Activated CD4-positive, CD25-positive, alpha-beta regulatory T cell treated with anti-CD3 and anti-CD28 coated beads, Interleukin-2, amount 50 U/mL, for 24 hours (primary cell): ENCODE measurements around the gene MRPS34.

Experiments used
- ATAC-seq, 2 donors: fragments of 150-1000 bp; cut with Tn5 transposase; one replicate each; pipeline ENCODE4 v1.10.0; 2021; ENCODE audit warnings: mild to moderate bottlenecking in 1 of 2, moderate library complexity in 1 of 2

The MRPS34 gene

GRCh38 chr16:1781254-1781653, 8.3 kb upstream of the MRPS34 start:
- no peak for ATAC-seq

GRCh38 chr16:1780677-1781072, 7.7 kb upstream of the MRPS34 start:
- ATAC-seq: no peak

GRCh38 chr16:1779741-1780676, 7.1 kb upstream of the MRPS34 start:
- ATAC-seq: no peak

GRCh38 chr16:1779234-1779701, 6.3 kb upstream of the MRPS34 start:
- no peak for ATAC-seq

- ATAC-seq: no peak
These were observed 5.6 kb upstream of the MRPS34 start for GRCh38 chr16:1778200-1779179.

GRCh38 chr16:1777375-1778199, 4.7 kb upstream of the MRPS34 start:
- ATAC-seq: no peak

- ATAC-seq: no peak
These were observed 4.0 kb upstream of the MRPS34 start for GRCh38 chr16:1776991-1777374.

GRCh38 chr16:1776672-1776955, 3.7 kb upstream of the MRPS34 start:
- no peak for ATAC-seq

GRCh38 chr16:1775846-1776671, 3.1 kb upstream of the MRPS34 start:
- ATAC-seq: no peak

GRCh38 chr16:1775006-1775845, 2.3 kb upstream of the MRPS34 start:
- no peak for ATAC-seq

- ATAC-seq: no peak
These were observed 1.5 kb upstream of the MRPS34 start for GRCh38 chr16:1774448-1774780.

- no peak for ATAC-seq
These were observed 941 bp upstream of the MRPS34 start for GRCh38 chr16:1773703-1774447.

GRCh38 chr16:1772362-1772907, 499 bp downstream of the MRPS34 start, which contains the start of gene EME2:
TSS of gene EME2 (plus strand) at chr16:1772810. CDS start at chr16:1773228, 418 bp downstream.
- ATAC-seq: peak; percentile 22

GRCh38 chr16:1771864-1772361, 1.0 kb downstream of the MRPS34 start:
- no peak for ATAC-seq

GRCh38 chr16:1771188-1771863, 1.6 kb downstream of the MRPS34 start, which contains the start of gene NME3:
TSS of gene NME3 (minus strand) at chr16:1771543. CDS start at chr16:1771534, 9 bp downstream.
- ATAC-seq: peak; percentile 57 to 62

- peak; percentile 17 to 22 for ATAC-seq
These were observed 2.4 kb downstream of the MRPS34 start for GRCh38 chr16:1770328-1771187.
